Hematopoietic multipotent progenitor cell treated with erythropoietin and hydrocortisone succinate and interleukin-3 and kit ligand, for 15 days (in vitro differentiated cells): ENCODE measurements around the gene DDAH1.

ENCODE experiments used
- DNase-seq: peaks from one replicate; pipeline ENCODE4 v3.0.0-alpha.2; 2015; ENCODE audit warnings: low spot score

The DDAH1 gene

DNA sequence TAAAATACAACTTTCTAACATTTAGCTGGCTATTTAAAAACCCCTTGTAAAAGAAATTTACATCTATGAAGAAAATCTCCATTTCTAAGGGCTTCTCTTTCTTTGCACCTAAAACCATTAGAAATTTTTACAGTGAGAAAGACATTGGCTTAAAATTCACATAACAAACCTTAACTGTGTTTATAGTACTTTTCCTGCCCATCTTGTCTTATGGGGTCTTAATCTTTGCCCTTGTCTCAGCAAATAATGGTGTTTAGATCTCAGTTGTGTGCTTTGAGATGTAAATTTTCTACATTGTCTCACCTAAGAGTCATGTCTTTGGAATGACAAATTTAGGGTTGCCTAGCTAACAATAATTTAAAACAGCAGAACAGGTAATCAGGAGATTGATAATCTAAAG is 71.5 kb downstream of the DDAH1 start:
- no peak for DNase-seq

DNA sequence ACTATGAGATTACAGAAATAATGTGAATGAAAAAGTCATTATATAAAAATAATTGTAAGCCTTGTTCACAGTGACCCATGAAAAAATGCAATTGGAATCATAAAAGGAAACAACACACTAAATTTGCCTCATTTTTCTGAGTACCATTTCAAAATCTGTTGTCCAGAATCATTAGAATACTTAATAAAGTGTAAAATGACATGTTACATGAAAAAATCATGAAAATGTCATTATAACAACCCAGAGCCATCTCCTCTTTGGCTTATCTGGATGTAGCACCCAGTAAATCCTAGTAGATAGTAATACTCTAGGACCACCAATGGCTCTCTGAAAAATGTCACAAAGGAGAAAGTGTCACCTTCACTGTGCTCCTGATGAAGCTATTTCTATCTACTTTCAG is 76.5 kb downstream of the DDAH1 start:
- no peak for DNase-seq

DNA sequence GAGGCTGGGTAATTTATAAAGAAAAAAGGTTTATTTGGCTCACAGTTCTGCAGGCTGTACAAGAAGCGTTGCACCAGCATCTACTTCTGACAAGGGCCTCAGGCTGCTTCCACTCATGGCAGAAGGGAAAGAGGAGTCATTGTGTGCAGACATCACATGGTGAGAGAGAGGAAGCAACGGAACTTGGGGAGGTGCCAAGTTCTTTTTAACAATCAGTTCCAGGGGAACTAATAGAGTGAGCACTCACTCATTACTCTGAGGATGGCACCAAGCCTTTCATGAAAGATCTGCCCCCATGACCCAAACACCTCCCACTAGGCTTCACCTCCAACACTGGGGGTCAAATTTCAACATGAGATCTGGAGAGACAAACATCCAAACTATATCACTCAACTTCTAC is 77.2 kb downstream of the DDAH1 start:
- no peak for DNase-seq

DNA sequence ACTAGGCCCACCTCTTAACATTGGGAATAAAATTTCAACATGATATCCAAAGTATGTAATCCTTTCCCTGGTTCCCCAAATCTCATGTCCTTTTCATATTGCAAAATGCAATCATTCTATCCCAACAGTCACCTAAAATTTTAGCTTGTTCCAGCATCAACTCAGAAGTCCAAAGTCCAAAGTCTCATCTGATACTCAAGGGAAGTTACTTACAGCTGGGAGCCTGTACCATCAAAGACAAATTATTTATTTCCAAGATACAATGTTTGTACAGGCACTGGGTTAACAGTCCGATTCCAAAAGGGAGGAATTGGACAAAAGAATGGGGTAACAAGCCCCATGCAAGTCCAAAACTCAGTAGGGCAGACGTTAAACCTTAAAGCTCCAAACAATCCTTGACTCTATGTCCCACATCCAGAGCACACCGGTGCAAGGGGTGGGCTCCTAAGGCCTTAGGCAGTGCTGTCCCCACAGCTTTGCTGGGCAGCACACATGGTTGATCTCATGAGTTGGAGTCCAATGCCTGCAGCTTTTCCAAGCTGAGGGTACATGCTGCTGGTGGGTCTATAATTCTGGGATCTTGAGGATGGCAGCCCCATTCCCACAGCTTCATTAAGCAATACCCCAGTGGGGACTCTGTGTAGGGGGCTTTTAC is 78.8 kb downstream of the DDAH1 start:
- no peak for DNase-seq

DNA sequence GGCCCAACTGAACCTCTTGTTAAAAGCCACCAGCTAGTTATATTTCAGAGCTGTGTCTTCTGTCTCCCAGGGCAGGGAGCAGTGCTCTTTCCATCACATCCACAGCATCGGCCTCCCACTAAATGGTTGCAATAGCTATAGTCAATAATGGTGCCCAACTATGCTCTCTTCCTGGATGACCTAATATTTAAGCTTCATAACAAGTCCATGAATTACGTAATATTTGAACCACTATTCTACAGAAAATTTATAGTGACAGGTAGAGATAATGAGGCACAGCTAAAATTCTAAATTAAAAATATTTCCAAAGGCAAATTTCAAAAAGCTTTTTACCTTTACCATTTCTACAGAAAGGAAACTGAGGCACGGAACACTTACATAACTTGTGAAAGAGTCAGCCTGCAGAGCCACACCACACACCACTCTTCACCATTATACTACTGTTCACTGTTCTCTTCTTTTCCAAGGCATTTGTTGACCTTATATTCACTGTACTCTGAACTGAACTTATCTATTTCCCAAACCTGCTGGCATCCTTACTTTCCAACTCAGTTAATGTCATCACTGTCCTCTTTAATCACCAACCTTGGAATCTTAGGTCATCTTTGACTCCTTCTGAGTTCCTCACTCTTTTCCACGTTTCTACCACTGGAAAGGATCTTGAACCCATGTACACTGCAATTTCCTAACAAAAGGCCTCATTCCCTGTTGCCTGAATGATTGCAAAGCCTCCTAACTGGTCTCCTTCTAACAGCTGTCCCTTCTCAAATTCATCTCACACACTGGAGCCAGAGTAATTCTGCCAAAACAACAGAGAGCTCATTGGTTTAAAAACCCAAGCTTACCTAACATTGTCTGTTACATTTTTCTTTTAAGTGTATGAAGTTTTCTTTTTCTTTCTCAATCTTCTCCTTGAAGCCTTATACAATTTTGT is 85.5 kb downstream of the DDAH1 start:
- DNase-seq = no peak

DNA sequence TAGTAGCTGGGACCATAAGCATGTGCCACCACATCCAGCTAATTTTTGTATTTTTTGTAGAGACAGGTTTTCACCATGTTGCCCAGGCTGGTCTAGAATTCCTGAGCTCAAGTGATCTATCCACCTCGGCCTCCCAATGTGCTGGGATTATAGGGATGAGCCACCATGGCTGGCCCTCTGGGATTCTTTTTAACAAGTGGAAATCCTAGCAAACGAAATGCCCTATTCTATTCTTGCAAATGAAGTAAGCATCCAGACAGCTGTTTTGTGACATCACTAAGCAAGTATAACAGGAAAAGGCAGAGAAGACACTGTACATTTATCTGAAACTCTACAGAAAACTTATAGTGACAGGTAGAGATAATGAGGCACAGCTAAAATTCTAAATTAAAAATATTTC is 86.4 kb downstream of the DDAH1 start:
- no peak for DNase-seq

DNA sequence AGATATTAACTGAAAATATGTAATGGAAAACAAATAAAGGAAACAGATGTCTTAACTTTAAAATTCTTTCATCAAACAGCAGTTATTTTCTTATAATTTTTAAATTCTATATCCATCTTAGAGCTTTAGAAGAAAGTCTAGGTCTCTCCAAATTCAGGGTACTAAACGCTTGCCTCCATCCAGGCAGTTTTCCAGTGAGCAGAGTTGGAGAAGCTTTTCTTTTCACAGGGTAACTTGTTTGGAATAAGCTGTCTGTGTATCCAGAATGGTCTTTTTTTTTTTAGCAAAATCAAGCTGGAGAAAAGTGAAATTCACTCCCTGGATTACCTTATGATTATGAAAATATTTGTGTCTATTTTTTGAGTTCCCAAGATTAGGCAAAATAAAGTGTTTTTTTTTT is 88.6 kb downstream of the DDAH1 start:
- no peak for DNase-seq

DNA sequence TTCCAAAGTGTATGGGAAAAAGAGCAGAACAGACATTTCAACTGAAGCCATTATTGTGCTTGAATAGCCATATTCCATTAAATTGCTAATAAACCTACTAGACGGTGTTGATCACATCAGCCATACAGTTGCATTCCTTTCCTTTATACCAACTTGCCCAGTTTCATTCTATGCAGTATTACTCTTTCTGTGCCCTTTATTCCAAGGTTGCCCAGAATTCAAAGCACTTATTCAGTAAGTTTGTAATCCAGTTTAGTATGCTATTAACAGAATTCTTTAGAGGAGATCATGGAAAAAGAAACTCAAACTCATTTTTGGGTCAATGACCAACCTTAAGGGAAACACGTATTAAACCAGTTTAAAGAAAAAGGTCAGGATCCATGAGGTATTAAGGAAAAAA is 89.5 kb downstream of the DDAH1 start:
- DNase-seq = no peak

DNA sequence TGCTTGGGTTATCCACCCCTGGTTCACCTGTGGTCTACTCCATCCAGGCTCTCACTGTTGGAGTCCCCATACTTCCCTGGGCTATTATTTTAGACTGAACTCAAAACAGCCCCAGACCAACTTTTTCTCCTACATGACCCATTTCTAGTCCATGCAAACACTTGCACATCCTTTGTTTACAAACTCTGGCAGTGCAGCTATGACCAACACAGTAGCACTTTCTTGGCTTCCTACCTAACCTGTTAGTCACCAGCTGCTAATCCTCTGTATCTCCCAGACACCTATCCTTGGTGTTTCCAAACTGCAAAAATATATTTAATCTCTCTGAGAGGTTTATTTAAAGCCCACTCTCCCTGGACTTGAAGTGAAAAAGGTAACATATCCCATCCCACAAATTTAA is 90.8 kb downstream of the DDAH1 start:
- no peak for DNase-seq

DNA sequence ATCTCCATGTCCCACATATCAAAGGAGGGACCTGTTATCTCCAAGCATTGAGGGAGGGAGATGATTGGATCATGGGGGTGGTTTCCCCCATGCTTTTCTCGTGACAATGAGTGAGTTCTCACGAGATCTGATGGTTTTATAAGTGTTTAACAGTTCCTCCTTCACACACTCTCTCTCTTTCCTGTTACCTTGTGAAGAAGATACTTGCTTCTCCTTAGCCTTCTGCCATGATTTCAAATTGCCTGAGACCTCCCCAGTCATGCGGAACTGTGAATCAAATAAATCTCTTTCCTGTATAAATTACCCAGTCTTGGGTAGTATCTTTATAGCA is 91.6 kb downstream of the DDAH1 start:
- DNase-seq = no peak

DNA sequence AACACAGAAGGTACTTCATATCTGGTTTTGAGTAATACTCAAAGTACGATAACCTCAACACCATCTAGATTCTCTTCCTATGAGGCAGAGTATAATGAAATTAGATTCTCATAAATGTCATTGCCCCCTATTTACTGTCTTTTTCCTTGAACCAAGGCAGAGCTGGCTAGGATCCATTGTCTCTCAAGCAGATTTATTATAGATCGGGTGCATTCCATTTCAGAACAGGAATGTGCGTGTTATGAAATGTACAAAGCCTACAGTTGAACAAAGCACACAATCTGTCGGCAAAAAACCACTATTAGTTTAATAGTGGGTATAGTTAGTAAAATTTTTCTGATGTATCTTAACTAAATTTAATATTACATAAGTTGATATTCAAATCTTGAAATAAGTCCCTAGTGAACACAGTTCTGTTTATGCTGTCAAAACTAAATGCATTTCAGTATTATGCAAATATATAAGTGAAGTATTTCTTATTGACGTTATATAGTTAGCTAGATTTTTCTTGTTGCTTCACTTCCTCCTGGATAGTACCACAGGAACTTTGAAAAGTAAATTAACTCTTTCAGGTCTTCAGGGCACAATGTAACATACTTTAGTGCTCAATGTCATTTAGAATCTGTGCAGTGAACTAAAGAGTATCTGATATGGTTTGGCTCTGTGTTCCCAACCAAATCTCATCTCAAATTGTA is 92.1 kb downstream of the DDAH1 start:
- no peak for DNase-seq

DNA sequence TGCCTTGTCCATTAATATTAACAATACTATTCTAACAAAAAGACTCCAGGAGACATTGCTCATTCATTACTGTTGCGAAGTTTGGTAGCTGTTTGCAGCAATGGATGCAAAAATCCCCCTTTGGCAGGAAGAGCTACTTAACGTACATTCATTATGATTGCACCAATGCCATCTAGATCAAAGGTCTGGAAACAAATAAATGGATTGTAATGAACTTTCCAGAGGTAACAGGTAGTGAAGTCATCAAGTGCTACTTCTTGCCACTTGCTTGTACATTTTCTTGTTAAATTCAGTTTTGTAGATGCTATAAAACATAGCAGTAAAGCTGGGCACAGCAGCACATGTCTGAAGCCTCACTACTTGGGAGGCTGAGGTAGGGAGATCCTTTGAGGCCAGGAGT is 93.9 kb downstream of the DDAH1 start:
- no peak for DNase-seq

DNA sequence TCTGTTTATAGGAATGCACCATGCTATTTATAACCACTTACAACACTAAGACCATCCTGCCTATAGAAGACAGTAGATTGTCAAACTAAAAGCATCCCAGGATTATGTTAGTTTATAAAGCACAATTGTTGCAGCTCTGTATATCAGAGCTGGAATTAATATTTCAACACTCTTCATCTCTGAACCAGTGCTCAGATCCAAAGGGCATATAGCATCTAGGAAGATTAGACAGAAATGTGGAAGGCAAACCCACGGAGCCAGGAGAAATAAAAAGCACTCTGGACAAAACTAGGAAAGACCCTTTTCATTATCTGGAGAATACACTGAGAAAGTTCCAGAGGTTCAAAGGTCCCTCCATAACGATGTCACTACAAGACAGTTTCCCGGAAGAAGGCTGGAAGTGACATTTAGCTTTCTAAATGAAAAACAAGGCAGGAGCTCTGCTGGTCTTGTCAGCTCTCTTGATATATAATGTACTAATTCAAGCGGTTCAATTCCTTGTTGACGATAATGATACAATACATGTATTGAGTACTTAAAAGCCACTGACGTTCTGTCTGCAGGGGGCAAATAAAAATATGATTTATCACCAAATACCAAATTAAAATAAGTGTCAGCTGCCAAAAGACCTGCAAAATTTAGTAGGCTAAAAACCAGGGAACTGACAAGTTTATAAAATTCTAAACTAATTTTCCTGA is 96.7 kb downstream of the DDAH1 start:
- no peak for DNase-seq

DNA sequence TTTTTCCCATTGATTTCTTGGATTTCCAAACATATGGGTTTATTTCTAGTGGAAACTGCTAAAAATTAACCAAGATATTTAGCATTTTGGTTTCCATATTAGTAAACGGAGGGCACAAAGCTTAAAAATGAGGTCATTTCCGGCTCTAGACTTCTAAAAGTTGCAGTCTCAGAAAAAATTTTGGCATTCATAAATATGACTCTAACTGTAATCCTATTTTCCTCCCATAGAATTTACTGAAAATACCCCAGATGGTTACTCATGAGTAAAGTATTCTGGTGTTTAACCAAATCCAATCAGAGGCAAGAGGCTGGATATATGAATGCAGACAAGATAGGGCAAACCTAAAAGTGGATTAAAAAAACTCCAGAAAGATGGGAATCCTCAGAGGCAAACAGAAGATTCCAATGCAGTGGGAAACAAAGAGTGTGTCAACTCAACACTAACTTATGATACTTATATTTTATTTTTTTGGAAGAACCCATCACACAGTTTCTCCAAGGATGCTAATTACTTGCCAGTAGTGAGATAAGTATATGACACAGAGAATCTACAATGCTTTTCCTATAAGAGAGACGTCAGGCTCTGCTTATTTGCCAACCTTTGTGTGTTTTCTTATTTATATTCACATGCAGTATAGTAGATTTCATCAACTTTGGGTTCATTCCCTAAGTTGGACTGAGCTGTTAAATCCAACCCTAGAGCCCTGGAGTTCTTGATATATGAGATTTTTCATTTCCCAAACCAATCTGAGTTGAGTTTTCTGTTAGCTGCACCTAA is 98.4 kb downstream of the DDAH1 start:
- DNase-seq = no peak

DNA sequence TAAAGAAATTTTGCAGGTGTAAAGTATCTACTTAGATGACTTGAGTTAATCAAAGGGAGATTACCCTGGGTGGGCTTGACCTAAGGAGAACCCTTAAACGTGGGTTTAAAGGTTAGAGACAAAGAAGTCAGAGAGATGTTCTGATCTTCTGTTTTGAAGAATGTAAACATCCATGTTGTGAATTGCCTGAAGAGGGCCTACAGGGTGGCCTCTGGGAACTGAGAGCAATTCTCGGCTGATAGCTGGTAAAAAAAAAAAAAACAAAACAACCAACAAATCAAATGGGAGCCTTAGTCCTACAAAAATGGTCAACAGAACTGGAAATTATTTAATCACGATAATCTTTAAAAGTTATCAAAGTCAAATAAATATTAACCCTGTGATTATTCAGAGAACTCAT is 99.1 kb downstream of the DDAH1 start:
- no peak for DNase-seq

DNA sequence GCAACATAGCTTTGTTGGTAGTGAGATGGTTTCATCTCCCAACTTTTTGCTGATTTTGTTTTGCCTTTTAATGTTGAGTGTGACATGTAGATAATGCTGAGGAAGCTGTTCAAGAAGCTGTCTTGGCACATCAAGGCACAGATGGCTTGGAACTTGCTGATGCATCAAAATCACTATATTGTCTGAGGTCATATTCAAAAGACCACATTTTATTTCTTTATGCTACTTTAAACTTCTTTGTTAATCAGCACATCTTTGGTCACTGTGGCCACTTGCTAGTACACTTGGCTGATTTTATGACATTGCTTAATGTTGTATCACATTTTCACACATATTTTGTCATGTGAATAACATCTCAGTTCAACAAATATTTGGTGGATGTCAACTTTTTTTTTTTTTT is 101.4 kb downstream of the DDAH1 start:
- no peak for DNase-seq

DNA sequence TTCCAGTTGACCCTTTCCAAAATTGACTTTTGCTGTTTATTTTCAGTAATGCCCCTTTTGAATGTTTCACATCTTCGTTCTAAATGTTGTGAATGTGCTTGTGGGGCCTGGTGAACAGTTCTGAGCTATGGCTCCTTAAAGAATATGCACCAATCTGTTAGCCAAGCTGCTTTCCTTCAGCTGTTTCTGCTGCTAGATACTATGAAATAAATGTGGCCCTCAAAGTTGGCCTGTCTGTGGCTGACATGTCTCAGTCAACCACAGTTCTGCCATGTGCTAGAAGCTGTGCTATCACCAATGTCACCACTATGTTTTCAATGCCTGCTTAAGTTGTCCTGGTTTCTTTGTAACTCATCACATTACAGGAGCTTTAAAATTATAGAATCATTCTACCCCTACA is 101.9 kb downstream of the DDAH1 start:
- no peak for DNase-seq

DNA sequence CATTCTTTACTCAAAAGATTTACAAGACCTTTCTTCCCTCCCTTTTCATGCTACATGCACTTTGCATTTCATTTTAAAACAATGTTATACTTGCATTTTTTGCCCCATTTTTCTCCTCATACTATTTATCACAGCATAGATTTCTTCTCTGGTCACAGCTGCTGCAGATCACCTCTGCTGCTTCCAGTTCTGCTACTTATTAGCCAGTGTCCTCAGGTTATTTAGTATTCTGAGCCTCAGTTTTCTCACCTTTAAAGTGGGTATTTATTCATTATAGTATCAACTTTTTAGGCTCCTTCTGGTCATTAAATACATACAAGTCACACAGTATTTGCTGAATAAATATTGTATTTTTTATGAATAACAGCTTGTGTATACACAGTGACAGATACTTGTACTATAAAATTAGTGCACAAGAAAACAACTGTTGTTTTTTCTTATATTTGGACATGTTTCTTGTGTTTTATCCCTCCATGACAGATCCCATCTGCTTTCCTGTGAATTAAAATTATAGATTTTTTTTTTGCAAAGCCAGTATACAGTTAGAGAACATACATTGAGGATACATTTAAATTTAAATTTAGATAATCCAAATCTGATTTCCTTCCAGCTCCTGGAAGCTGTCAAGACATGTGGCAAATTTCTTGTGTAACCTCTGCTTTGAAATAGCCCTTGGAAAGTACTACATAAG is 103.2 kb downstream of the DDAH1 start:
- DNase-seq = no peak

DNA sequence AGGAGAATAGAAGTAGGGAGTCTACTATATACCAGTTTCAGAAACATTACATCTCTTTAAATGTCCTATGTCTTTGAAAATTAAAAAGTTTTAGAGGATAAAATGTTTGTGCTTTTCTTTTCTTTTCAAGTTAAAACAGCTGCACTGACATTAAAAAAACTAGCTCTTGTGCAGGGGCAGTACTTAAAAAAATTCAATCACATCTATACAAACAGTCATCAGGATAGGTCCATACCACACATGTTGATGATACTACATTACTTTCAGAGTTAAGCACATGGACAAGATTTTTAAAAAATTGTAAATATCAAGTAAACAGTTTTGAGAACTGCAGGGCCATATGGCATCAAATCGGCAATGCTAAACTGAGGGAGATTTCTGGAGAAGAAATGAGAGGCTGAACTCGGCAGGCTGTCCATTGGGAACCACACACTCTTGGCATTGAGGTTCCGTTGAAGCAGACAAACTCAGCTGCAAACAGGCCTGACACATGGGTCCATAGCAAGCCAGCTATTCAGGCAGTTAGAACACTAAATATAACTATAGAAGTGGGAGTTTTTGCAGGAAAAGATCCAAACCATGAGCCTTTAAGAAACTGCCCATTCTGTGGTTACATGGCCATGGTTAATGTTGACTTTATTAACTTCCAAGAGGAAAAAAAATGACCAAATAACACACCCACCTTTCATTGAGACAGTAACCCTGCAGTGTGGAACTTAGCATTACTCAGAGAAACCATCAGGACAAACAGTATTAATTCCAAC is 104.0 kb downstream of the DDAH1 start:
- DNase-seq = no peak
